HCT116 (cell line): ENCODE data around the gene FAH. TPM values are rescaled to one million over a fixed set of nuclear protein-coding genes. Genes with fewer than 3 reads are reported as not detected.

ENCODE experiments used
- ATAC-seq: fragments of 200-7000 bp; cut with Tn5 transposase; 2 replicates; pipeline ENCODE4 v1.9.1; 2020; ENCODE audit warnings: mild to moderate bottlenecking, moderate library complexity
- BruUV-seq: library from RNA; stranded (reverse); fragments of 400-500 nt; replicated peaks from 2 replicates; lab custom pipeline; 2021; lab: Mats Ljungman, UMichigan
- CTCF ChIA-PET: fragments of 300-600 bp; sonication (Branson Sonifier 250); formaldehyde crosslinking; loops from one replicate; lab custom pipeline; 2021; ENCODE audit warnings: antibody characterized with exemption; lab: Charles Lee
- POLR2A ChIA-PET: fragments of 300-600, 350-600 bp; sonication (Branson Sonifier 250); formaldehyde crosslinking; loops from one replicate; lab custom pipeline; 2021; ENCODE audit warnings: antibody characterized with exemption; lab: Charles Lee
- RAD21 ChIA-PET, 2 experiments: fragments of 300-600 bp; sonication (Branson Sonifier 250); formaldehyde crosslinking; loops; one replicate each; lab custom pipeline; 2023; ENCODE audit warnings: low total read pairs in 2 of 2; ENCODE audit not compliant: uncharacterized antibody in 2 of 2, unreplicated experiment in 2 of 2, low non-redundant PET in 1 of 2; lab: Charles Lee
- DNase-seq: peaks from one replicate; pipeline ENCODE4 v3.0.0-alpha.2; 2010; ENCODE audit warnings: low read depth, low spot score
- H2AFZ ChIP-seq: fragments of 200-600 bp; shearing (Covaris generic), sonication (generic); 2 replicates; pipeline ENCODE4 v1.6.1; 2017; ENCODE audit warnings: low read depth, mixed run types, mixed read lengths, antibody characterized with exemption, low read length; ENCODE audit not compliant: poor library complexity, severe bottlenecking
- H3K27ac ChIP-seq: 2 replicates; pipeline ENCODE4 v1.5.1; 2012; ENCODE audit warnings: low read depth, low read length
- H3K27me3 ChIP-seq: fragments of 200-600 bp; sonication (generic); 2 replicates; pipeline ENCODE4 v1.6.1; 2016; ENCODE audit warnings: mixed run types, low read length, mixed read lengths; ENCODE audit not compliant: insufficient read depth
- H3K36me3 ChIP-seq, 2 experiments: fragments of 200-500 bp in 1 of 2; fragments of 200-600 bp in 1 of 2; sonication (Bioruptor generic) in 1 of 2; sonication (generic) in 1 of 2; 2 replicates each; pipeline versions ENCODE4 v1.5.1 to v1.6.1; 2014 to 2016; ENCODE audit warnings: low read length in 2 of 2, inconsistent platforms in 1 of 2, mixed read lengths in 1 of 2, mixed run types in 1 of 2; ENCODE audit not compliant: insufficient read depth in 2 of 2, control insufficient read depth in 1 of 2
- H3K4me1 ChIP-seq, 2 experiments: fragments of 200-600 bp in 1 of 2; sonication (generic) in 1 of 2; 2 replicates each; pipeline versions ENCODE4 v1.5.1 to v1.6.1; 2012 to 2017; ENCODE audit warnings: low read length in 2 of 2, inconsistent platforms in 1 of 2, mild to moderate bottlenecking in 1 of 2, mixed read lengths in 1 of 2, mixed run types in 1 of 2, moderate library complexity in 1 of 2; ENCODE audit not compliant: insufficient read depth in 2 of 2, control insufficient read depth in 1 of 2
- H3K4me2 ChIP-seq: fragments of 200-600 bp; sonication (generic); 2 replicates; pipeline ENCODE4 v1.6.1; 2017; ENCODE audit warnings: mixed run types, low read length, mixed read lengths
- H3K4me3 ChIP-seq, 2 experiments: fragments of 200-600 bp in 1 of 2; sonication (generic) in 1 of 2; replicated peaks in 1 of 2; 2 replicates each; pipeline ENCODE4 v1.5.1; 2011 to 2016; ENCODE audit warnings: low read length in 2 of 2, control low read depth in 1 of 2, low read depth in 1 of 2, mild to moderate bottlenecking in 1 of 2, mixed read lengths in 1 of 2, mixed run types in 1 of 2
- H3K79me2 ChIP-seq: fragments of 200-600 bp; sonication (generic); 2 replicates; pipeline ENCODE4 v1.6.1; 2017; ENCODE audit warnings: mild to moderate bottlenecking, mixed run types, low read length, moderate library complexity, mixed read lengths; ENCODE audit not compliant: insufficient read depth
- H3K9ac ChIP-seq: fragments of 200-600 bp; sonication (generic); 2 replicates; pipeline ENCODE4 v1.6.1; 2016; ENCODE audit warnings: low read length, mixed read lengths
- H3K9me2 ChIP-seq: fragments of 200-600 bp; sonication (generic), shearing (Covaris generic); 2 replicates; pipeline ENCODE4 v1.6.1; 2017; ENCODE audit warnings: mixed run types, mild to moderate bottlenecking, moderate library complexity; ENCODE audit not compliant: insufficient read depth
- H3K9me3 ChIP-seq, 2 experiments: fragments of 200-500 bp in 1 of 2; fragments of 200-600 bp in 1 of 2; sonication (Bioruptor generic) in 1 of 2; sonication (generic) in 1 of 2; 2 replicates each; pipeline ENCODE4 v1.6.1; 2014 to 2017; ENCODE audit warnings: low read length in 2 of 2, mixed read lengths in 2 of 2, inconsistent platforms in 1 of 2, low read depth in 1 of 2, mild to moderate bottlenecking in 1 of 2, mixed run types in 1 of 2, moderate library complexity in 1 of 2; ENCODE audit not compliant: control insufficient read depth in 1 of 2, insufficient read depth in 1 of 2
- H4K20me1 ChIP-seq: fragments of 200-600 bp; sonication (generic), shearing (Covaris generic); 2 replicates; pipeline ENCODE4 v1.6.1; 2017; ENCODE audit warnings: mixed run types, mild to moderate bottlenecking, moderate library complexity; ENCODE audit not compliant: insufficient read depth
- CBX3 ChIP-seq: IDR thresholded peaks from 2 replicates; pipeline ENCODE4 v1.6.1; 2012; ENCODE audit warnings: low read depth
- CEBPB ChIP-seq: IDR thresholded peaks from 2 replicates; pipeline ENCODE4 v1.6.1; 2012; ENCODE audit warnings: low read depth
- ELF1 ChIP-seq: IDR thresholded peaks from 2 replicates; pipeline ENCODE4 v1.6.1; 2012; ENCODE audit warnings: low read depth, borderline replicate concordance
- JUND ChIP-seq: IDR thresholded peaks from 2 replicates; pipeline ENCODE4 v1.6.1; 2012
- POLR2AphosphoS5 ChIP-seq: IDR thresholded peaks from 2 replicates; pipeline ENCODE4 v1.6.1; 2011; ENCODE audit warnings: mild to moderate bottlenecking, low read depth, low read length, moderate library complexity
- REST ChIP-seq: IDR thresholded peaks from 2 replicates; pipeline ENCODE4 v1.6.1; 2012; ENCODE audit warnings: low read depth
- SP1 ChIP-seq: IDR thresholded peaks from 2 replicates; pipeline ENCODE4 v1.6.1; 2012; ENCODE audit warnings: low read depth
- TCF7L2 ChIP-seq: IDR thresholded peaks from 2 replicates; pipeline ENCODE4 v1.7.0; 2011; ENCODE audit warnings: borderline replicate concordance, inconsistent platforms; ENCODE audit not compliant: insufficient read depth, insufficient read length; ENCODE audit errors: extremely low read depth
- YY1 ChIP-seq: IDR thresholded peaks from 2 replicates; pipeline ENCODE4 v1.6.1; 2011; ENCODE audit warnings: low read length, low read depth, moderate library complexity, mild to moderate bottlenecking; ENCODE audit not compliant: insufficient replicate concordance; ENCODE audit errors: extremely low read depth
- ZBTB33 ChIP-seq: IDR thresholded peaks from 2 replicates; pipeline ENCODE4 v1.6.1; 2011; ENCODE audit warnings: mild to moderate bottlenecking, low read length, moderate library complexity; ENCODE audit not compliant: insufficient replicate concordance; ENCODE audit errors: extremely low read depth
- ZFX ChIP-seq: fragments of 450-650 bp; IDR thresholded peaks from 2 replicates; pipeline ENCODE4 v1.6.1; 2017
- intact Hi-C: fragments of 100-400 bp; cut with micrococcal nuclease; formaldehyde crosslinking; loops from 2 replicates; pipeline ENCODE4 v1.10.0; 2022
- total RNA-seq: library from RNA; stranded (reverse); gene quantifications from one replicate; pipeline ENCODE4 v1.2.1, GENCODE V29; 2021; ENCODE audit not compliant: unreplicated experiment

The FAH gene
- total RNA-seq, 1 experiment from 2014 or later = 20.0 TPM

- H3K9me3 ChIP-seq = no peaks in the 10 kb centered on the region
- H3K4me2 ChIP-seq = no peak overlapping the region
- ATAC-seq (no peak), DNase-seq (no peak)
- H3K9me2 ChIP-seq = no peaks in the 10 kb centered on the region
- H3K27me3 ChIP-seq = no peaks in the 10 kb centered on the region
- ChIA-PET RAD21 (no interaction called here), POLR2A (no interaction called here), CTCF (no interaction called here)
- H3K4me3 ChIP-seq = no peak overlapping the region
- no peaks in the 10 kb centered on the region for H3K36me3 ChIP-seq
- H2AFZ ChIP-seq = no peak overlapping the region
- H3K27ac ChIP-seq = no peak overlapping the region
- intact Hi-C loops = loop anchor here (5.0 to 10.0 kb wide), 4 partner anchors 276 to 788 kb away; partner anchors contain the start of gene MTHFS
- H4K20me1 ChIP-seq = no peaks in the 10 kb centered on the region
- no TSS peak for BruUV-seq
- no peaks in the 10 kb centered on the region for H3K4me1 ChIP-seq
- no peak overlapping the region for H3K9ac ChIP-seq
- TF ChIP-seq JUND (no peak), CEBPB (no peak), ZFX (no peak), YY1 (no peak), ZBTB33 (no peak), ELF1 (no peak), SP1 (no peak), REST (no peak), TCF7L2 (no peak), CBX3 (no peak), POLR2AphosphoS5 (no peak)
- H3K79me2 ChIP-seq = no peaks in the 10 kb centered on the region
These were observed 17.8 kb downstream of the FAH start for GRCh38 chr15:80170596-80170995.
